ENCODE results near the gene MGRN1. TPM values are rescaled to one million over a fixed set of nuclear protein-coding genes. Genes with fewer than 3 reads are reported as not detected.
"Not testable (repeated sequence)": the region's sequence is repeated elsewhere in the genome, so short reads cannot be mapped to it uniquely, and the experiment has no call there.

The MGRN1 gene
- total RNA-seq, 1 donor from 2014 or later: 21.9 TPM

DNA sequence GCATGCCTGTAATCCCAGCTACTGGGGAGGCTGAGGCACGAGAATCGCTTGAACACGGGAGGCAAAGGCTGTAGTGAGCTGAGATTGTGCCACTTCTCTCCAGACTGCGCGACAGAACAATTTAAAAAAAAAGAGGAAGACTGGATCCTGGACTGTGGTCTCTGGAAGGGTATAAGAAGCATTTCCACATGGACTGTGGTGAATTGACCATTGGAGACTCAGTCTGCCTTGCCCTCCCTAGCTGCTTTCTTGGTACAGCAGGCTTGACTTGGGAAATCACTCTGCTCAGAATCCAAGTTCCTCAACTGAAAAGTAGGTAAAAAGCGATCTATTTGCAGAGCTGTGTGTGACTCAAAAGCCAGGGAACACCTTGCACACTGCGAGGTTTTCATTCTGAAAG, 1.0 kb upstream of the MGRN1 start:
- DNase-seq (ENCODE audit: low spot score): no peak

DNA sequence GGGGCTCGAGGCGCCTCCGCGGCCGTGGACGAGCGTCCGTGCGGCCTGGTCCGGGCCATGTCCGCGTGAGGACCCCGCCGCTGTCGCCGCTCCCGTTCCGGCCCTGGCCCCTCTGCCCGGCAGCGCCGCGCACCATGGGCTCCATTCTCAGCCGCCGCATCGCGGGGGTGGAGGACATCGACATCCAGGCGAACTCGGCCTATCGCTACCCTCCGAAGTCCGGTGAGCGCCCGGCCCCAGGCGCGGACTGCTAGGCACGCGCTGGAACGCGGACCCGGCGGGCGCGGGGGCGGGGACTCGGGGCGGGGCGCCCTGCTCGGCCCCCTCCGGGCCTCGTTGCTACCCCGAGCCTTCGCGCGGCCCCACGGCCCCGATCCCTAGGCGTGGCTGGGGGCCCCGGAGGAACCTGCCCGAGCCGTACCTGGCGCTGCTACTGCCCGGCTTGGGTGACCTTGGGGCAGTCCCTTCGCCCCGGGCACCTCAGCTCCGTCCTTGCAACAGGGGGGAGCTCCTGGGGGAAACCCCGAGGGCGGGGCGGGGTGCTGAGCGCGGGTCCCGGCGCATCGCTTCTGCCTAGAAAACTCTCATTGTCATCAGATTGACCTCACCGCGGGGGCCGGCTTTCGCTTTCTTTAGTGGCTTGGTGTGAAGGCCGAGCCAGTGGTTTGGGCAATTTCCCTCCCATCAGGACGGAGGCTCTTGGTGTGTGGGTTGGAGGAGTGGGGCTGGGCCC, 367 bp downstream of the MGRN1 start:
- DNase-seq (ENCODE audit: low spot score): peak; percentile 61

DNA sequence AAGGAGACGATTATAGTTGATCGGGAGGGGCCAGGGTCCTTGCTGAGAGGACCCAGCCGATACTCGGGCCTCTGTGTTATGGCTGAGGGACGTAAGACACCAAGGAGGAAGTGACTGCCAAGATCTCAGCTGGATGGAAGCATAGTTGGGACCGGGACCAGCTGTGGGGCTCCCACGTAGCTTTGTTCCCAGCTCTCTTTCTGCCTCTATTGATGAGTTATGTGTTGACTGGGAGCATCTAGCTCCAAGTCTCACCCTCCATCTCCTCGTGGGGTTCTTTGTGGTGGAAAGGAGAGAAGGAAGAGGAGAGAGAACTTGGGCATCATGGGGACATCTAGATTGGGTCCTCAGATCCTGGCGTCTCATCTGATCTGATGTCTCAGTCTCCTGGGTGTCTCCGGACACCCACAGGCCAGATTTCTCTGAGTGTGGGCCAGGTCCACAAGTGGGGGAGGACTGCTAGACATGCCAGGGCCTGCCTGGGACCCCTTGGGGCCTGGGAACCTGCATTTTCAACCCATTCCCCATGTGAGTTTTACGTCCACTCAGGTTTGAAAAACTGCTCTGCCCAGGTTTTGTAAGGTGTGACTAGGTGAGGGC, 1.0 kb downstream of the MGRN1 start:
- DNase-seq (ENCODE audit: low spot score): no peak

DNA sequence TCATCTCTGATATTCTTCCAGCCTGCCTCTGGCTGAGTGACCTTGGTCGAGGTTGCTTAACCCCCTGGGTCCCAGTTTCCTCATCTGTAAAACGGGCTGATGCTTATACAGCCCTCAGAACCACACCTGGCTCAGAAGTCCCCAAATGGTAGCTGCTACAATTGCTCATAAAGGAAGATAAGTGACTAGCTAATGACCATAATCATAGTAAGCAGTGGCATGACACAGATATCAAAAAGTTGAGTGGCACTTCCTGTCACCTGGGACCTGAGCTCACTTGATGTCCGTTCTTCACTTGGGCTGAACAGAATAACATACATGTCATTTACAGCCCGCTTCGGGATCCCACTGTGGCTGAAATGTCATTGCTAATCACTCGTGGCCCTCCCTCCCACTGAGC, 1.8 kb downstream of the MGRN1 start:
- no peak for DNase-seq (ENCODE audit: low spot score)

DNA sequence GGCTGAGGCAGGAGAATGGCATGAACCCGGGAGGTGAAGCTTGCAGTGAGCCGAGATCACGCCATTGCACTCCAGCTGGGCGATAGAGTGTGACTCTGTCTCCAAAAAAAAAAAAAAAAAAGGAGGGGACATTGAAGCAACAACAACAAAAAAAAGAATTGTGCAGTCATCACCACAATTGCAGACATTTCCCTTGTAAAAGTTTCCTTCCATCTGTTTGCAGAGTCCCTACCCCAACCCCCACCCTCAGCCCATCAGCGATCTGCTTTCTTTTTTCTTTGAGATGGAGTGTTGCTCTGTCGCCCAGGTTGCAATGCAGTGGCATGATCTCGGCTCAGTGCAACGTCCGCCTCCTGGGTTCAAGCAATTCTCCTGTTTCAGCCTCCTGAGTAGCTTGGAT, 3.7 kb downstream of the MGRN1 start:
- no peak for DNase-seq (ENCODE audit: low spot score)

DNA sequence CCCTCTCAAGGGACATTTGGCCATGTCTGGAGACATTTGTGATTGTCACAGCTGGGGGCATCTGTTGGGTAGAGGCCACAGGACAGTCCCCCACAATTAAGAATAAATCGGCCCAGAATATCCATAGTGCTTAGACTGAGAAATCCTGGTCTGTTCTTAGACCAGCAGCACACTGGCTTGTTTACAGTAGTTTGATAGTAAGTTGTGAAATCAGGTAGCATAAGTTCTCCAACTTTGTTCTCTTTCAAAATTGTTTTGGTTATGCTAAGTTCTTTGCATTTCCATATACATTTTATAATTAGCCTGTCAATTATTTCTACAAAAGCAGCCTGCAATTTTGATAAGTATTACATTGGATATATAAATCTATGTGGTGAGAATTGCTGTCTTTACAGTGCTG, 6.8 kb downstream of the MGRN1 start:
- no peak for DNase-seq (ENCODE audit: low spot score)

DNA sequence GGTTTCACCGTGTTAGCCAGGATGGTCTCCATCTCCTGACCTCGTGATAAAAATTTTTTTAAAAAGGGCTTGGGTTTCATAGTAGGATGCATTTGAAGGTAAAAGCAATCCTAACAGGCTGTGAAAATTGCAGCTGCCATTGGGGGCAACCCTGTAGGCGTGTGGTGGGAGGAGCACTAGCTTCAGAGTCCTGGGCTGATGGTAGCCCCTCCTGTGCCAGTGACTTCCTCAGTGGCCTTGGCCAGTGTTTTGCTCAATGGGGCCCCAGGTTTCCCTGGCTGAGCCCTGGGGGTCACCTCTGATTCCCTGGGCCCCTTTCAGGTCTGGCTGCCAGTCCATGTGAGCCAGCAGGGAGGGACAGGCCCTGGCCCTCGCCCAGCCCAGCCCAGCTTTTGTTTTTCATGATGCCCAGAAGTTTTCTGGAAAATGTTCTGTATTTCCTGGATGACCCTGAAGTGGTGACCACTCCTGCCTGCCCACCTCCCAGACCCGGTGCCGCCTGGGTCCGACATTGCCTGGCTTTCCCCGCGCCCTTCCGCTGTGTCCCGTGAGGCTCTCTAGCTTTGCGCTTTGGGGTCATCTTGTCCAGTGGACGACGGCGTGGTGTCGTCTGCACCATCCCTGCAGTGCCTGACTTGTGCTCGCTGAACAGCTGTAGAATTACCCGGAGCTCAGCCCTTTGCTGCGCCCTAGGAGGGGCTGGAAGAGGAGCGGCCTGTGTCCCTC, 9.4 kb downstream of the MGRN1 start:
- DNase-seq (ENCODE audit: low spot score): no peak

DNA sequence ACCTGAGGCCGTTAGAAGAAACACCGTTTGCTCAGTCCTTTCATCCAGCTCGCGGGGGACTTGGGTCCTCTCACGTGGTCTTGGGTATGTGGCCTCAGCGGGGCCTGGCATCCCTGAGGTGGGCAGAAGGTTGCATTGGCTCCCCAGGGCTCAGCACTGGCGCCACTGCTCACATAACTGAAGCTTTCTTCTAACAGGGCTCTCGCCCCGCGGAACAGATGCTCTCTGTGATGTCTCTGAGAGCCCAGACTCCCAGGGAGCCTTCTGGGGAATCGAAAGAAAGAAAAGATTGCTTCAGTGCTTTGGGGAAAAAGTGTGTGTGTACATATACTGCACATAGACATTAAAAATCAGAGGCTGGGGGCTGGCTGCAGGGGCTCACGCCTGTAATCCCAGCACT, 10.1 kb downstream of the MGRN1 start:
- DNase-seq (ENCODE audit: low spot score): no peak

DNA sequence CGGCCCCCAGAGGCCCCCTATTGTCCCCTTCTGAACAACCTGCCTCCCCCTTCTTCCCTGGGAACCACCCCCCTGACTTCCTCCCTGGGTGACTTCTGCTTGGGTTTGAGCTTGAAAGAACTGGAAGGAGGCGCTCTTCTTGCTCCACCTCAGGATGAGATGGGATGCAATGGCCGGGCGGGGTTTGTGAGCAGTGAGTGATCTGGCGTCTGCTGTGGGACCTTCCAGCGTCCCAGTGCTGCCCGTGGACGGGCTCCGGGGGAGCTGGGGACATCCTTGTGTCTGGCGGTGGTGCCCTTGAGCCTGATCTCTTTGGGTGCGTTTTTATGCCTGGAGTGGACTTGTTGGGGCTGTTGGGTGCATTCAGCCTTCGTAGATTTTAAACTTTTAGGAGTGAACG, 11.6 kb downstream of the MGRN1 start:
- no peak for DNase-seq (ENCODE audit: low spot score)

DNA sequence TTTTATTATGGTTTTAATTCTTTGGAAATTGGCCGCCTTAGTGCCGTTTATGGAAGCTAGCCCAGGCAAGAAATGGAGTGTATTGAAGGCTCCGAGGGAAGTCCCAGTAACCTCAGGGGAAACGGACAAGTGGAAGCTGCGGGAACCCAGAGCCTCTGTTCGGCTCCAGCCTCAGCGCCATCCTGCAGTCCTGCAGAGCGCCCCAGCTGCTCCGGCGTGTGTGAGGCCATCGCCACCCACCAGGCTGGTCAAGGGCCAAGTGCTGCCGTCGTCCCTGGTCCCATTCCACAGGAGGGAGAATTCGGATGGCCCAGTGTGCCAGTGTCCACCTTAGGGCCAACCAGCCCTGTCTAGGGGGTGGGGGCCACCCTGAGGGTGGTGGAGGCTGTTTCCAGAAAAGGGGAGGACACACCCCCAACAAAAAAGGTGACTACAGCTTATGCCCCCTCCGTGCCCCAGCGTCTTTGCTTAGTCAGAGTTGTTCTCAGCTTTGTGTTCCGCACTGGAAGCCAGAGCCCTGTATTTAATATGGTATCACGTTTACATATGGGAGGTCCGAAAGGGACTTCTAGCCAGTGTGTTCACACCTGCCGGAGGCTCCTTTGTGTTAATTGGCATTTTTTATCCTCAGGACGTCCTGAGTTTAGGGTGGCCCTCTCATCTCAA, 13.0 kb downstream of the MGRN1 start:
- no peak for DNase-seq (ENCODE audit: low spot score)

DNA sequence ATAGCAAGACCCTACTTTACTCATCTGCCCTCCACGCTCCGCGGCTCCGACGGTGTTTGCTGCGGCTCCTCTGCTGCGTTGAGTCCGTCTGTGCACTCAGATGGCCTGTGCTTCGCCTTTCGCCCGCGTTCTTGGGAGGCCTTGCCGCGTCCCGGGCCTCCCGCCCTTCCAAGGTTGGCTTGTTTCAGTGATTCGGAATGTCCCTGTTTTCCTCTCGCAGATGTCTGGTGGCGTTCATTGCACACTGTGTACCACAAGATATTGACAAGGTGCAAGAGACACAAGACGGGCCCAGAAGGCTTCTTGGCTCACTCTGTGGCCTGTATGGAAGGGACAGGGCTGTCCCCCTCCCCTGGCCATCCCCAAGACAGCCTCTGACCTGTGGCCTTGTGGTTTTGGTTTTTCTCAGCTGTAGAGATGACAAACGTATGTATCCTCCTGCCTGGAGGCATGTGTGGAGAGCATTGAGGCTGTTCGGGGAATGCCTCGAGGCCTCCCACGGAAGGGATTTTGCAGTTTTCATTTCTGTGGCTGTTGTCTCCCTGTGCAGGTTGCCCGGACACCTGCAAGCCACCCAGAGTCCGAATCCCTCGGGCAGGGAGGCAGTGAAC, 15.4 kb downstream of the MGRN1 start:
- DNase-seq (ENCODE audit: low spot score): no peak

DNA sequence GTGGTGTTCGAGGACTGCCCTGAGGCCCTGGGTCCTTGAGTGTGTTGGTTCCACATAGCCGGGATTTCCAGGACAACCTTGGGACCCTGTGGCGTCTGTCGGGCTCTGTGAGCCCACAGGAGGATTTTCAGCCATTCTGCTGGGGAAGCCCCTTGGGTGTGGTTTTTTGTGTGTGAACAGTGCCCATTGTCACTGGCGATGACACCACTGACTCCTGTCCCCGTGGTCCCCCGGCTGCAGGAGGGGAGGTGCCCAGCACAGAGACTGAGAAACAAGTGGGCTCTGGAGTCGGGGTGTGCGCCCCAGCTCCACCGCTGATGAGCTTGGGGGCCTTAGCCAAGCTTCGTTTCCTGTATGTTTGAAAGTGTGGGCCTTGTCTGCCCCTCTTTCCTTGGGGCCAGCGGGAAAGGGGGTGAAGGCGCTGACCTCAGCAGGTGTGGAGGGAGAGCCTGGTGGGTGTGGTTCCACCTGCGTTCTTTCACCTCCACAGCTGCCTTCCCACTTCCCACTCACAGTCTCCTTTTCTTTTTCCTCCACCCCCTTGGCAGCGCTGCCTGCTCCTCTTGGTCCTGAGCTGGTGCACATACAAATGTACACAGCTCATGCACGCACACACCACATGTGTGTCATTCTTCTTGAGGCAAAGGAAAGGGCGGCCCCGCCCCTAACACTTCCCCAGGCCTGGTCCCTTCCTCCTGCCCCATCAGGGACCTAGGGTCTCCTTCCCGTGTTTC, 16.1 kb downstream of the MGRN1 start:
- no peak for DNase-seq (ENCODE audit: low spot score)

DNA sequence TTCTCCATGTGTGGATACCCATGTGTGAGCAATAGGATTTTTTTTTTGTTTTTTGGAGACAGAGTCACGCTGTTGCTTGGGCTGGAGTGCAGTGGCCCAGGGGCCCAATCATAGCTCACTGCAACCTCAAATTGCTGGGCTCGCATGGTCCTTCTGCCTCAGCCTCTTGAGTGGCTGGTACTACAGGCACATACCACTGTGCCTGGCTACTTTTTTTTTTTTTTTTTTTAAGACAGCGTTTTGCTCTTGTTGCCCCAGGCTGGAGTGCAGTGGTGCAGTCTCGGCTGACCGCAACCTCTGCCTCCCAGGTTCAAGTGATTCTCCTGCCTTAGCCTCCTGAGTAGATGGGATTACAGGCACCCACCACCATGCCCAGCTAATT, 16.7 kb downstream of the MGRN1 start:
- no peak for DNase-seq (ENCODE audit: low spot score)

DNA sequence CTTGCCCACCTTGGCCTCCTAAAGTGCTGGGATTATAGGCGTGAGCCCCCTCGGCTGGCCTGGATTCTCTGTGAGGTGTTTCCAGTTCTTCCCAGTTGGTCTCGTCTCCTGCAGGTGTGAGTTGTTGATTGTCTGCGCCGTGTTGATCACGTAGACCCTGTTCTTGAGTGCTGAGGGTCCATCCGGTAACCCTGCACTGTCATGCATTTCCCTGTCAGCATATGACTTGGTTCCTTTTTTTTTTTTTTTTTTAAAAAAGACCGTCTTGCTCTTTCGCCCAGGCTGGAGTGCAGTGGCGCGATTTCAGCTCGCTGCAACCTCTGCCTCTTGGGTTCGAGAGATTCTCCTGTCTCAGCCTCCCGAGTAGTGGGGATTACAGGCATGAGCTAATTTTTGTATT, 17.3 kb downstream of the MGRN1 start:
- DNase-seq (ENCODE audit: low spot score): no peak

DNA sequence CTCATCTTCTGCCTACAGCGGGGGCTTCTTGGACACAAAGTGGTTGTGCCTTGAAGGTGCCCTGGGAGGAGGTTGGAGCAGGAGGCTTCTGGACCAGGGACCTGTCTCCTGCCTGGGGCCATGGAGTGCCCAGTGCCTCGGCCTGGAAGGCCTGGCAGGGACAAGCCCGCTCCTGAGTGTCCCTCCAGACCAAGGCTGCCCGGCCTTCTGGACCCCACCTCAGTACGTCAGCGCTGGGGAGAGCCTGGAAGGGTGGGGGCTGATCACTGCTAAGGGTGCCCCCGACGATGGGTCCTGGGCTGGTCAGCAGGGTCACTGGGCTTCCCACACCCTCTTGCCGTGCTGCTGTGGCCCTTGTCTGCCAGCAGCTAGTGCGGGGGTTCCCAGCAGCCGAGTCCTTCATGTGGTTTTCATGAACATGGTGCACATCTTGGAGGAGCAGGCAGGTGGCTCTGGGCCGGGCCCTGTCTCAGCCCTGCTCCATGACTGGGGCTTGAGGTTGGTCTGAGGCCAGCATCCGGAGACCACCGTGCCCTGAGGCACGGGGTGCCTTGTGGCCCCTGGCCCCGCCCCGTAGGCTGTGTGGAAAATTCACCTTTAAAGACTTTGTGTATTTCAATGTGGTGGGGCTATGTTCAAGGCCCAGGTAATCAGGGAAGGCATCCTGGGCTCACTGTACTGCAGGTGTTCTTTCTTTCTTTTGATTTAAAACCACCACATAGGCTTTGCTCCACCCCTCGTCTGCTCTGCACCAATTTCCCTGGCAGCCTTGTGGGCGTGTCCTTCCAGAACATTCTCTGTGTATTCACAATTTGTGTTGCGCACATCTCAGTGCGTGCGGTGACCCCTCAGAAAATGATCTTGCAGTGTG, 22.4 kb downstream of the MGRN1 start:
- no peak for DNase-seq (ENCODE audit: low spot score)

DNA sequence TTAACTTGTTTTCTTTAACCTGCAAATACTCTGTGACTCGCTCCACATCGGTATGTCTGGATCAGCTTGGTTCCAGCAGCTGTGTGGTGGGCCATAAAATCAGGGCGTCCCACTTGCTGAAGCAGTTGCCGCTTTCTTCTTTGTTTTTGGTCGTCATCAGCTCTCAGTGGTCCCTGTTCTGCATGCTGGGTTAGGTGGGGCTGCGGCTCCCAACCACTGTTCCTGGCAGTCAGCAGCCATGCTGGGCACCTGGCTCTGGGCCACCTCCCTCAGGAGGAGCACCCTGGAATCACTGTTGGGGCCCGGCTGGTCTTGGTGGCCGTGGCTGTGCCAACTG, 23.0 kb downstream of the MGRN1 start:
- no peak for DNase-seq (ENCODE audit: low spot score)

DNA sequence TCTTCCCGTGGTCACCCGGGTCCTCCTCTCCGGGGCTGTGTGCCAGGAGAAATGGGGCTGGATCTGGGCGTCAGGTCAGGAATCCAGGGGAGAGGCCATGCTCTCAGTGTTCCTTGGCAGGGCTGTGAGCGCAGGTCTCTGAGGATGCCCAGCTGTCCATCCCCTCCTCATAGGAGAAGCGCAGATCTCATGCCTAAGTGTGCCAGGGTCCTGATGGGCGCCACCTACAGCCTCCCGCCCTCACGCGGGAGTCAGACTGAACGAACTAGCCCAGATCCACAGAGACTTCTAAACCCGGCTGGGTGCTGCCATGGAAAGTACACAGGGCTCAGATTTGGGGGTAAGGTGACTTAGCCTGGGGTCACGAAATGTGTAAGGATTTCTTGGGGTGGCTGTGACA, 24.3 kb downstream of the MGRN1 start:
- no peak for DNase-seq (ENCODE audit: low spot score)

DNA sequence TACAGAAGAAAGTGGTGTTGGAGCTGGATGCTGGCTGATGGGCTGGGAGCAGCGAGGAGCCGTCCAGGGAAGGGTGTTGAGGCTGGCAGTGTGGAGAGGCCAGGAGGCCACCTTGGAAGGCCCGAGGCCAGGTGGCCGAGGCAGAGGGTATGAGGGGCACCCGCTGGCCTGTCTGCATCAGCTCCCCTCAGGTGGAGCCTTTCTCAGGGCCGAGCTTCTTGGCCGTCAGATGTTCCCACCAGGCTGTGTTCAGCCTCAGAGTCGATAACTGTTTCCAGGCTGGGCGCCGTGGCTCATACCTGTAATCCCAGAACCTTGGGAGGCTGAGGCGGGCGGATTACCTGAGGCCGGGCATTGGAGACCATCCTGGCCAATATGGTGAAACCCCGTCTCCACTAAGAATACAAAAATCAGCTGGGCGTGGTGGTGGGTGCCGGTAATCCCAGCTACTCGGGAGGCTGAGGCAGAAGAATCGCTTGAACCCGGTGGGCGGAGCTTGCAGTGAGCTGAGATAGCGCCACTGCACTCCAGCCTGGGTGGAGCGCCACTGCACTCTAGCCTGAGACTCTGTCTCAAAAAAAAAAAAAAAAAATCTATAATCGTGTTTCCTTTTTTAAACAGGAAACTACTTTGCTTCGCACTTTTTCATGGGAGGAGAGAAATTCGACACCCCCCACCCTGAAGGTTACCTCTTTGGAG, 25.3 kb downstream of the MGRN1 start:
- DNase-seq (ENCODE audit: low spot score): no peak

DNA sequence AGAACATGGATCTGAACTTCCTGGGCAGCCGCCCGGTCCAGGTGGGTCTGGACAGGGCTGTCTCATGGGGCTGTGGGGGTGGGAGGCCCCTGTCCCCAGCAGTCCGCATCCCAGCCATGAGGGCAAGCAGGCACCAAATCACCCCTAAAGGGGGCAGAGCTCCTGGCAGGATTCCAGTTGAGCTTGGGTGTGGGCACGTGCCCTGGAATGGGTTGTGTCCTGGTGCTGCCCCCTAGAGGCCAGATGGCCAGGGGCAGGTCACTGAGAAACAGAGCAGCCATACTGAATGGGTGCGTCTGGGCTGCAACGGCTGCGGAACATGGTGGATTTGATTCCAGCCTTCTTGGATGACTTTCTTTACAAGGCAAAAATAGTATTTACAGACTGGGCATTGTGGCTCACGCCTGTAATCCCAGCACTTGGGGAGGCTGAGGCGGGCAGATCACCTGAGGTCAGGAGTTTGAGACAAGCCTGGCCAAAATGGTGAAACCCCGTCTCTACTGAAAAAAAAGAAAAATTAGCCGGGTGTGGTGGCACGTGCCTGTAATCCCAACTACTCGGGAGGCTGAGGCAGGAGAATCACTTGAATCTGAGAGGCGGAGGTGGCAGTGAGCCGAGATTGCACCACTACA, 25.9 kb downstream of the MGRN1 start:
- DNase-seq (ENCODE audit: low spot score): not testable (repeated sequence)

Measured in umbilical cord (tissue), 2 donors.